ENCODE measurements around the gene RAB29. TPM values are rescaled to one million over a fixed set of nuclear protein-coding genes. Genes with fewer than 3 reads are reported as not detected.
A peak's percentile ranks its signal among the peaks of the same experiment; 100 is the strongest.

The RAB29 gene
- total RNA-seq, 2 experiments from 2014 or later: 11.7 to 11.8 TPM

DNA sequence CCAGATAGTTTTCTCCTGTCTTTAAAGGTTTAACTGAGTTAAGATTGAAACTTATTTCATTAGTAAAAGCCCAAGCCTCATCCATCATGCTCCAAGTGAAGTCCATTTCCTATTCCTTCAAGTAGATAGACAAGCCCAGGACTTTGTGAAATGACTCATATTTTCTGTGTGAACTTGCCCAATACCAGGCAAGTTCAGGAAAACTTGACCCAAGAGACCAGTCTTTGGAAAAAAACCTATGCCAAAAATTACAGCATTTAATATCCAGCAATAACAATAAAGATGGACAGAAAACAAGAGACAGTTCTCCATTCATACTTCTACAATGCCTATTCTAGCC lies 405 bp upstream of the RAB29 start:
- TF ChIP-seq, protein P1, sequence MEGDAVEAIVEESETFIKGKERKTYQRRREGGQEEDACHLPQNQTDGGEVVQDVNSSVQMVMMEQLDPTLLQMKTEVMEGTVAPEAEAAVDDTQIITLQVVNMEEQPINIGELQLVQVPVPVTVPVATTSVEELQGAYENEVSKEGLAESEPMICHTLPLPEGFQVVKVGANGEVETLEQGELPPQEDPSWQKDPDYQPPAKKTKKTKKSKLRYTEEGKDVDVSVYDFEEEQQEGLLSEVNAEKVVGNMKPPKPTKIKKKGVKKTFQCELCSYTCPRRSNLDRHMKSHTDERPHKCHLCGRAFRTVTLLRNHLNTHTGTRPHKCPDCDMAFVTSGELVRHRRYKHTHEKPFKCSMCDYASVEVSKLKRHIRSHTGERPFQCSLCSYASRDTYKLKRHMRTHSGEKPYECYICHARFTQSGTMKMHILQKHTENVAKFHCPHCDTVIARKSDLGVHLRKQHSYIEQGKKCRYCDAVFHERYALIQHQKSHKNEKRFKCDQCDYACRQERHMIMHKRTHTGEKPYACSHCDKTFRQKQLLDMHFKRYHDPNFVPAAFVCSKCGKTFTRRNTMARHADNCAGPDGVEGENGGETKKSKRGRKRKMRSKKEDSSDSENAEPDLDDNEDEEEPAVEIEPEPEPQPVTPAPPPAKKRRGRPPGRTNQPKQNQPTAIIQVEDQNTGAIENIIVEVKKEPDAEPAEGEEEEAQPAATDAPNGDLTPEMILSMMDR (IDR thresholded peaks at IDR 0.05): no peak
- Mint-ChIP-seq H3K4me1 (ENCODE audit: low read depth) (peaks cover 56% of the 10 kb centered on the region), H3K9me3 (no peaks in the 10 kb centered on the region), H3K27me3 (no peaks in the 10 kb centered on the region), H3K36me3 (ENCODE audit: low read depth) (peaks cover 23% of the 10 kb centered on the region), H3K4me3 (peak overlapping the region; percentile 96), H3K27ac (peak overlapping the region; percentile 97)
- CTCF ChIA-PET: interaction anchor here (1.0 to 2.7 kb wide), 4 partner anchors 27 to 184 kb away, joined by 6 to 11 read pairs (median 9); no protein-coding TSS in a partner anchor
- ATAC-seq (ENCODE audit: poor library complexity) (no peak), DNase-seq (no peak)
- peak overlapping the region; percentile 78 for H3K4me3 ChIP-seq (ENCODE audit: low read length)
- peak overlapping the region; percentile 87 to 90 for H3K27ac ChIP-seq (ENCODE audit: low read depth in 1 of 2, low read length in 2 of 2)
- peaks cover 33% of the 10 kb centered on the region for H3K4me1 ChIP-seq (ENCODE audit: insufficient read depth, low read length)
- POLR2A ChIA-PET: interaction anchor here (0.6 to 7.4 kb wide), 15 partner anchors 9 to 202 kb away, joined by 3 to 140 read pairs (median 10); partner anchors contain the start of genes ELK4, NUCKS1, PM20D1 and SLC41A1
- H3K27me3 ChIP-seq (ENCODE audit: control insufficient read depth in 1 of 2, insufficient read depth in 2 of 2, low read length in 2 of 2): no peaks in the 10 kb centered on the region
- H3K9me3 ChIP-seq (ENCODE audit: control insufficient read depth in 1 of 2, insufficient read depth in 1 of 2, low read length in 2 of 2): no peaks in the 10 kb centered on the region
- peaks cover 6% of the 10 kb centered on the region for H3K36me3 ChIP-seq (ENCODE audit: insufficient read depth, low read length)
- intact Hi-C loops (cut with DNase I, micrococcal nuclease): loop anchor here (1.0 to 10.0 kb wide), 6 partner anchors 25 to 651 kb away; partner anchors contain the start of genes NUCKS1 (in 2 of the 2), SLC41A1 (in 2 of the 2), ELK4 (in 1 of the 2) and RBBP5 (in 1 of the 2)

GRCh38 chr1:205774198-205775014 lies 876 bp downstream of the RAB29 start:
- Mint-ChIP-seq H3K27ac (peak overlapping the region; percentile 97), H3K4me1 (ENCODE audit: low read depth) (peaks cover 68% of the 10 kb centered on the region), H3K27me3 (no peaks in the 10 kb centered on the region), H3K4me3 (peak overlapping the region; percentile 96), H3K36me3 (ENCODE audit: low read depth) (peaks cover 35% of the 10 kb centered on the region), H3K9me3 (no peaks in the 10 kb centered on the region)
- peak; percentile 9 to 78 (median 24) for DNase-seq
- ChIA-PET CTCF (interaction anchor here (1.0 to 2.7 kb wide), 6 partner anchors 19 to 203 kb away, joined by 3 to 11 read pairs (median 7); no protein-coding TSS in a partner anchor), POLR2A (interaction anchor here (0.8 to 7.4 kb wide), 24 partner anchors 8 to 1547 kb away, joined by 3 to 140 read pairs (median 5); partner anchors contain the start of genes CD55, ELK4, NUCKS1 and PM20D1)
- Histone ChIP-seq H3K27ac (ENCODE audit: low read depth in 1 of 2, low read length in 2 of 2) (peak overlapping the region; percentile 87 to 90), H3K4me1 (ENCODE audit: insufficient read depth, low read length) (peaks cover 37% of the 10 kb centered on the region), H3K9me3 (ENCODE audit: control insufficient read depth in 1 of 2, insufficient read depth in 1 of 2, low read length in 2 of 2) (no peaks in the 10 kb centered on the region), H3K27me3 (ENCODE audit: control insufficient read depth in 1 of 2, insufficient read depth in 2 of 2, low read length in 2 of 2) (no peaks in the 10 kb centered on the region), H3K36me3 (ENCODE audit: insufficient read depth, low read length) (peaks cover 19% of the 10 kb centered on the region), H3K4me3 (ENCODE audit: low read length) (peak overlapping the region; percentile 78)
- TF ChIP-seq, protein P1 (IDR thresholded peaks at IDR 0.05): no peak
- ATAC-seq (ENCODE audit: poor library complexity): peak; percentile 22
- intact Hi-C loops (cut with DNase I, micrococcal nuclease): loop anchor here (1.0 to 10.0 kb wide), 8 partner anchors 24 to 650 kb away; partner anchors contain the start of genes NUCKS1 (in 2 of the 2), ELK4 (in 1 of the 2), RBBP5 (in 1 of the 2) and SLC41A1 (in 1 of the 2)

- no peaks in the 10 kb centered on the region for H3K27me3 Mint-ChIP-seq
- POLR2A ChIA-PET: interaction anchor here (1.0 to 7.4 kb wide), 4 partner anchors 14 to 77 kb away, joined by 3 to 140 read pairs (median 6); partner anchors contain the start of genes NUCKS1, PM20D1 and SLC41A1
- no peak overlapping the region for H3K4me3 ChIP-seq (ENCODE audit: low read length)
- H3K4me1 ChIP-seq (ENCODE audit: insufficient read depth, low read length): peaks cover 37% of the 10 kb centered on the region
- H3K27ac ChIP-seq (ENCODE audit: low read depth in 1 of 2, low read length in 2 of 2): peak overlapping the region in 1 of 2 donors; percentile 55
- H3K4me3 Mint-ChIP-seq: peak overlapping the region; percentile 59
- CTCF ChIA-PET: interaction anchor here (1.5 to 1.9 kb wide), 3 partner anchors 13 to 61 kb away, joined by 3 to 6 read pairs (median 5); no protein-coding TSS in a partner anchor
- peak overlapping the region; percentile 97 for H3K27ac Mint-ChIP-seq
- no peaks in the 10 kb centered on the region for H3K27me3 ChIP-seq (ENCODE audit: control insufficient read depth in 1 of 2, insufficient read depth in 2 of 2, low read length in 2 of 2)
- ATAC-seq (ENCODE audit: poor library complexity): no peak
- H3K36me3 Mint-ChIP-seq (ENCODE audit: low read depth): peaks cover 50% of the 10 kb centered on the region
- no peaks in the 10 kb centered on the region for H3K9me3 Mint-ChIP-seq
- no peaks in the 10 kb centered on the region for H3K9me3 ChIP-seq (ENCODE audit: control insufficient read depth in 1 of 2, insufficient read depth in 1 of 2, low read length in 2 of 2)
- H3K36me3 ChIP-seq (ENCODE audit: insufficient read depth, low read length): peaks cover 35% of the 10 kb centered on the region
- intact Hi-C loops (cut with DNase I, micrococcal nuclease): loop anchor here (5.0 to 10.0 kb wide), 5 partner anchors 35 to 648 kb away; partner anchors contain the start of genes ELK4 (in 1 of the 2) and RBBP5 (in 1 of the 2)
- H3K4me1 Mint-ChIP-seq (ENCODE audit: low read depth): peaks cover 68% of the 10 kb centered on the region
- TF ChIP-seq, protein P1 (IDR thresholded peaks at IDR 0.05): no peak
- DNase-seq: peak in 2 of 14 experiments; percentile 44 to 45
Measured at GRCh38 chr1:205772607-205773032, 2.7 kb downstream of the RAB29 start.

All from CD4-positive, alpha-beta T cell (primary cell).